Hematopoietic multipotent progenitor cell treated with erythropoietin and hydrocortisone succinate and interleukin-3 and kit ligand, for 4 days (in vitro differentiated cells): ENCODE results near the gene BRI3.
A peak's percentile ranks its signal among the peaks of the same experiment; 100 is the strongest.

Experiments
- DNase-seq: peaks from one replicate; pipeline ENCODE4 v3.0.0-alpha.2; 2015

BRI3 gene

DNA sequence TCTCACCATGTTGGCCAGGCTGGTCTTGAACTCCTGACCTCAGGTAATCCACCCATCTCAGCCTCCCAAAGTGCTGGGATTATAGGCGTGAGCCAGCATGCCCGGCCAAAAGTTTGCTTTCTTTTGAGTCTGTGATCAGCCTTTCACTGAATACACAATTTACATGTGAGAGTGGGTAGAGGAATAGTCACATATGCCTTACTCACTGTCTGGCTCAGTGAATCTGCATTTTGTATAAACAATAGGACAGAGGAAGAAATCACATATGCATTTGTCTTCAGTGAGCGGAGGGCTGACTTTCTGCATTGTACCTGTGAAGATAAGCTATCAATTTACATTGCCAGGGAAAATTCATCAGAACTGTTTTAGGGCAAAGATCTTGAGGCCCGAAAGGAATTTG is 27.0 kb upstream of the BRI3 start:
- no peak for DNase-seq

DNA sequence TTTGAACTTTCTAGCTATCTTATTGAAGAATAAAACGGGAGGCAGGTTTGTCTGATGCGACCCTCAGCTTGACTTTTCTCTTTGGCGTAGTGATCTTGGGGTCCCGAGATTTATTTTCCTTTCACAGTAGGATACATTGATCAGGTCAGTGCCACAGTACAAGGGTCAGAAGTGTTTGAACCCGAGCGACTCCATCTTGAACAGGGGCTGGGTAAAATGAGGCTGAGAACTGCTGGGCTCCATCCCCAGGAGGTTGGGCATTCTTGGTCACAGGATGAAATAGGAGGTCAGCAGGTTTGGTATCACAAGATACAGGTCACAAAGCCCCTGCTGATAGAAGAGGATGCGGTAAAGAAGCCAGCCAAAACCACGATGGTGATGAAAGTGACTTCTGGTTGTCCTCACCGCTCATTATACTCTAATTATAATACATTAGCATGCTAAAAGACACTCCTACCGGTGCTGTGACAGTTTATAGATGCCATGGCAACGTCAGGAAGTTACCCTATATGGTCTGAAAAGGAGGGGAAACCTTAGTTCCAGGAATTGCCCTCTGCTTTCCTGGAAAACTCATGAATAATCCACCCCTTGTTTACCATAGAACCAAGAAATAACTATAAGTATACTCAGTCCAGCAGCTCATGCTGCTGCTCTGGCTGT is 26.4 kb upstream of the BRI3 start:
- DNase-seq = peak; percentile 69

DNA sequence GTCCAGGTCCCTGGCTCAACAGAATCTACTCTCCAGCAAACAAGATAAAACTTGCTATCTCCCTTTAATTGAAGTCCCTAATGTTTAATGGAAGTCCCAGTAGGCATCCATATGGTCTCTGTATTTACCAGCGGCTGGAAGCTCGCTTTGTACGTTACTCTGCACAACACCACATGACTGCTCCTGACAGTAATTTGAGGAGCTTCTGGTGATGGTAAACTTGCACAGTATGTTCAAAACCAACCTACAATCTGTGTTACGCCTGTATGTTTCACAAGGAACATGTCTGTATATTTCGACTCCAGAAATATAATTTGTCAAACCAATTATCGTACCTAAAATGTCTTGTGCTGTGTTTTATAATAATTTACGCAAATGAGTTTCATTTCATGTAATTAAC is 25.1 kb upstream of the BRI3 start:
- no peak for DNase-seq

- no peak for DNase-seq
These were observed 23.8 kb upstream of the BRI3 start for GRCh38 chr7:98257701-98258100.

DNA sequence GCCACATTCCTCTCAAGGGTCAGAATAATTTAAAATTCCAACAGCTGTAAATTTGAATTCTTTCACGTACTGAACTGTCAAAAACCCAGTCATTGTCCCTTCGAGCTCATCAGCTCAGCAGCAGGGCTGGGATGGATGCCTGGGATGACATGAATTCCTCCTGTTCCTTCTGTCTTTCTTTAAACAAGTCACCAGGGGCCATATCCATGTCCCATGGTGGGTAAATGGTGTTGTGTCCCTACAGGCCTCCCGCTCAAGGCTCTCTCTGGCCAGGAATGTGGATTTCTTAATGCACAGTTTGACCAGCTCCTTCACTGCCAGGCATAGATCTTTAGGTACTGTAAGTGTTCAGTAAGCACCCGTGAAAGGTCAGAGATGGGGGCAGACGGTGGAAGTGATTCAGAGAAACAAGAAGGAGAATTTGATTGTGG is 15.6 kb upstream of the BRI3 start:
- DNase-seq = no peak

GRCh38 chr7:98266840-98267239 is 14.6 kb upstream of the BRI3 start:
- DNase-seq = peak; percentile 50

- no peak for DNase-seq
These were observed 14.2 kb upstream of the BRI3 start for GRCh38 chr7:98267303-98267702.

- DNase-seq = peak; percentile 40
These were observed 5.2 kb upstream of the BRI3 start for GRCh38 chr7:98276241-98276761.

DNA sequence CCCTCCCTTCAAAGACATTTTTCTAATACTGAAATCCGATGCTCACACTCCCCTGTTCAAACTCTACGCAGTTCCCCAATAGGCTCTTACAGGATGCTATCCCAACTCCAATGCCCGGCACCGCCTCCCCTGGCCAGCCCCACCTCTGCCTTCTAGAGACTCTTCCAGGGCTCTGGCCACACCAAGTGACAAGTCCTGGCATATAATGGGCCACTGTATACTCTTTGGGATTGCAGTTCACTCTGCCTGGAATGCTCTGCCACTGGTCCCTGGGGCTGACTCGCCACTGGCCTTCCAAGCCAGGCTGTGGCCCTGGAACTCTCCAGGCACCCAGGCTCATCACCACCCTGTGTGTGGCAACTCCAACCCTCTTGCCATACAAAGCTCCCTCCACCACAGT is 3.1 kb upstream of the BRI3 start:
- no peak for DNase-seq

GRCh38 chr7:98278936-98279335 is 2.5 kb upstream of the BRI3 start:
- no peak for DNase-seq

DNA sequence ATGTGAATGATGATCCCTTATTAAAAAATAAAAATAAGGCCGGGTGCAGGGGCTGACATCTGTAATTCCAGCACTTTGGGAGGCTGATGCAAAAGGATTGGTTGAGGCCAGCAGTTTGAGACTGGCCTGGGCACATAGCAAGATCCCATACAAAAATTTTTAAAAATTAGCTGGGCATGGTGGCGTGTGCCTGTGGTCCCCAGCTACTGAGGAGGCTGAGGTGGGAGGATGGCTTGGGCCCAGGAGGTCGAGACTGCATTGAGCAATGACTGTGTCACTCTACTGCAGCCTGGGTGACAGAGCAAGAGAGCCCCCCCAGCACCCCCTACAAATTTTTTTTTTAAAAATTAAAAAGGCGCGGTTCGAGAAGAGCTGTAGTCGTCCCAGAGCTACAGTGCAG is 1.2 kb upstream of the BRI3 start:
- no peak for DNase-seq

DNA sequence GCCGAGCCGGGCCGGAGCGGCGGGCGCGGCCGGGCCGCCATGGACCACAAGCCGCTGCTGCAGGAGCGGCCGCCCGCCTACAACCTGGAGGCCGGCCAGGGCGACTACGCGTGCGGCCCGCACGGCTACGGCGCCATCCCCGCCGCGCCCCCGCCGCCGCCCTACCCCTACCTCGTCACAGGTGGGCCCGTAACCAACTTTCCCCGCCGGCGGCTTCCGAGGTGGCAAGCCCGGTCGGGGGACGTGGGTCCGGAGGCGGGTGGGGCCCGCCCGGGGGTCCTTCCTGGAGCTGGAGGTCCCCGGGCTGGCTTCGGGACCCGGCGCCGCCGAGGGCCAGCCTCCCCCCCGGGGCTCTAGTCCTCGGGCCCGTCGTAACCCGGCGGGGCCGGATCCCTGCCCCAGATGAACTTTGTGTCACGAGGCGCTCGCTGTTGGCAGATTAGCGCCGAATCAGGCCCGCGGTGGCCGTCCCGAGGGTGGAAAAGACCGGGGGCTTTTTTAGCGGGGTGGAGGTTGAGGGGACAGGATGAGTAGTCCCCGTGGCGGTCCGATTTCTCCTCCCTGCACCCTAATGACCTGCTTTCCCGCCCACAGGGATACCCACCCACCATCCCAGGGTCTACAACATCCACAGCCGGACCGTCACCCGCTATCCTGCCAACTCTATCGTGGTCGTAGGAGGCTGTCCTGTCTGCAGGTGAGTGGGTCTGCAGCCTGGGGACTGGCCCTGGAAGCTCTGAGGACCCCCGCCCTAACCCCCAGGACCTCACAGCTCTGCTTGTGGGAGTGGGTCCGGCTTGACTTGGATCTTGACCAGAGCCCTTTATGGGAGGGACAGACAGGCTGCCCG is 496 bp downstream of the BRI3 start:
- peak; percentile 55 for DNase-seq

- DNase-seq = no peak
These were observed 1.2 kb downstream of the BRI3 start for GRCh38 chr7:98282703-98283102.

GRCh38 chr7:98283127-98283886 is 1.8 kb downstream of the BRI3 start:
- peak; percentile 72 for DNase-seq

- DNase-seq = no peak
These were observed 2.4 kb downstream of the BRI3 start for GRCh38 chr7:98283887-98284222.

DNA sequence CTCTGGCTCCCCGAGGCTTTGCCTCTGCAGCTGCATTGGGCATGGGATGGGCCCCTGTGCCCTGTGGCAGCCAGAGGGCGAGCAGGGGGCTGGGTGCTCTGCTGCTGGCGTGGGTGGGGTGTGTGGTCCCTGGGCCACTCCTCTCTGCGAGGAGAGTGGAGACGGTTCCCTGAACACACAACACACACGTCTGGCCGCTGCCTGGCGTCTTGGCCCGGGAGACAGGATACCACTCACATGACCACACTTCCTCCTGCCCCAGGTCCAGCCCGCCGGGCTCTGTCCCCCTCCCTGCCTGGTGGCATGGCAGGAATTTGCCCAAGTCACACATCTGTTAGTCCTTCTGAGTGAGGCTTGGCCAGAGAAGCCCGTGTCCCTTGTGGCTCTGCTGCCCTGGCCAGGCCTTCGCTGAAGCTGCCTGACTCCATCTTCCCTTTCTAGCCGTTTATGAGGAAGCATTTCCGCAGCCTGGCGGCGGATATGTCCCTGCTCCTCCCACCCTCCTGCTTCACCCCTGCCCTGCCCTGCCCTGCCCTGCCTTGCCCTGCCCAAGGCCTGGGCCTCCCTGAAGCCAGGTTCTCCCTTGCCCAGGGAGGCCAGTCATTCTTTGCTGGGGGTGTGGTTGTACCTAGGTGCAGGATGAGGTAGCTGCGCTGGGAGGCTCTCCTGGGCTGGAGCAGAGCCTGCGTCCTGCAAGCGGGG is 3.0 kb downstream of the BRI3 start:
- peak; percentile 71 for DNase-seq

- DNase-seq = no peak
These were observed 3.9 kb downstream of the BRI3 start for GRCh38 chr7:98285157-98286092.

DNA sequence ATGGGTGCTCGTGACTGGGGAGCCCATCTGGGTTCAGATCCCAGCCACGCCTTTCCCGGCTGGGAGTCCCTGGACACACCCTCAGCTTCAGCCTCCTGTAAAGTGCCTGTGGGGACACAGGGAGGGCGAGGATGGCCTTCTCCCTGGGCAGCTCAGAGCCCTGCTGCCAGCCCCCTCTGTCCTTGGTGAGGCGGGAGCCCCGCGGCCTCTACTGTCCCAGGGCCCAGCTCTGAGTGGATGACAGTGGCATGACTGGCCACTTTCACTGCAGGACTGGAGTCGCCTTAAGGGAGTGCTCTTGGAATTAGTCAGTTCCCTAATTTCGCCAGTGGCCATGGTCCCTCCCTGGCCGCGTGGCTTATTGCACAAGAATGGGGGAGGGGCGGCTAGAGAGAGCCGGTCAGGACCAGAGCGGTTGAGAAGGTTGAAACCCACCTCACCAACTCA is 4.6 kb downstream of the BRI3 start:
- no peak for DNase-seq

DNA sequence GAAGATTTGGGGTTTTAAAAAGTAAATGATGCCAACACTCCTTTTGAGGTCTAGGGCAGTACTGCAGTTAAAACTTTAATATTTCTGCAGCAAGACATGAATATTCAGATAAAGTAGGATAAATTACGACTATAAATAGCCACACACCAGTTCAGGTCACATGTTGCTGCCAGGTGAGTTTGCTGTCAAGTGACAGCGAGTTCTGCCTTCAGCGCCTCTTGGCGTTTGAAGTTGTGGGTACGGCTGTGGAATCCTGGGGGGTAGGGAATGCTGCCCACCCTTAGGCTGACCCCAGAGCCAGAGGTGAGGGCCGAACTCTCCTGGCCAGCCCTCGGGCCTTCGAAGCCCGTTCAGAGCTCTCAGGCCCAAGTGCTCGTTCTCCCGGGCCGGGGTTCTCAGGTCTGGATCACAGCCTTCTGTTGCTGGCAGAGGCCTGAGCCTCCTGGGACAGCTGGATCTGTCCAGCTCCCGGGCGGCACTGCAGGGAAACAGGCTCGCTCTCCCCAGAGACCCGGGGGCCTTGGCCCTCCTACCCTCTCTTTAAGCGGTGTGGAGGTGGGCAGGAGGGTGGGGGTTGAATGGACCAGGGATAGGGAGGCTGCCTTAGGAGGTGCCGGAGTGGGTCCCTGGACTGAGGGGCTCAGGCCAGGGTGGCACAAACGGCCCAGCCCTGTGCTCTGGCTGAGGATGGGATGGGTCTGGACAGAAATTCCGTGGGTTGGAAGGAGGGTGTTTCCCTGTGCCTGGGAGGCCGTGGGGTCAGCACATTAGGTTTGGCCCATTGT is 5.4 kb downstream of the BRI3 start:
- DNase-seq = no peak

DNA sequence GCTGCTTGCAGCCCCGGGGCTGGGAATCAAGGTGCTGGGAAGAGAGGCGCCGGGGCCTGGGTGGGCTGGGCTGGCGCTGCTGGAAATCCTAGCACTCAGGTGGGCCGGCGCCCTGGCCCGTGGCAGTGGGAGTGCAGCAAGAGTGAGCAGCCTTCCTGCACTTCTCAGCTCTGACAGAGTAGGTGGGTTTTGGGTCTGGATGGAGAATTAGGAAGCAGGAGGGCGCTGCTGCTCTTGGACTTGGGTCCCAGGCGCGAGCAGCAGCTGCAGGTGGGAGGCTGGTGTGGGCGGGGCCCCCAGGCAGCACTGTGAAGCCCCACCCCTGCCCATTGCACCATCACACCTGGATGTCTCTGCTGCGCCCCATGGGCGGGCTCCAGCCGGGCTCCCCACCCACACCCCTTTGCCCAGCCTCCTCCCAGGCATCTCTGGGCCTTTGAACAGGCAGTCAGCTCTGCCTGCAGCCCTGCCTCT is 6.0 kb downstream of the BRI3 start:
- DNase-seq = no peak
